HEK293T (cell line): ENCODE data around the gene NET1.
"Not testable (repeated sequence)": the region's sequence is repeated elsewhere in the genome, so short reads cannot be mapped to it uniquely, and the experiment has no call there.

ENCODE experiments used
- BHLHE40 ChIP-seq: fragments of 450-650 bp; IDR thresholded peaks from 2 replicates; pipeline ENCODE4 v1.6.1; 2016; ENCODE audit warnings: mild to moderate bottlenecking, moderate library complexity, borderline replicate concordance
- ELF4 ChIP-seq: fragments of 450-650 bp; IDR thresholded peaks from 2 replicates; pipeline ENCODE4 v1.6.1; 2017; ENCODE audit warnings: antibody characterized with exemption
- FOXA1 ChIP-seq: fragments of 450-650 bp; IDR thresholded peaks from 2 replicates; pipeline ENCODE4 v1.6.1; 2016; ENCODE audit warnings: mild to moderate bottlenecking
- FOXK2 ChIP-seq: fragments of 450-650 bp; IDR thresholded peaks from 2 replicates; pipeline ENCODE4 v1.6.1; 2016; ENCODE audit warnings: mild to moderate bottlenecking
- SP1 ChIP-seq: fragments of 450-650 bp; IDR thresholded peaks from 2 replicates; pipeline ENCODE4 v1.6.1; 2017
- SUZ12 ChIP-seq: fragments of 450-650 bp; IDR thresholded peaks from 2 replicates; pipeline ENCODE4 v1.6.1; 2016; ENCODE audit warnings: mild to moderate bottlenecking
- ZNF384 ChIP-seq: fragments of 450-650 bp; IDR thresholded peaks from 2 replicates; pipeline ENCODE4 v1.6.1; 2016
- TF ChIP-seq, protein P1 (sequence below): fragments of 450-650 bp; IDR thresholded peaks from 2 replicates; pipeline ENCODE4 v1.6.1; 2016

GRCh38 chr10:5475088-5475487, 62.7 kb downstream of the NET1 start:
- TF ChIP-seq SP1, BHLHE40, SUZ12, ELF4, ZNF384, FOXA1, FOXK2: not testable (repeated sequence)
- TF ChIP-seq, protein P1, sequence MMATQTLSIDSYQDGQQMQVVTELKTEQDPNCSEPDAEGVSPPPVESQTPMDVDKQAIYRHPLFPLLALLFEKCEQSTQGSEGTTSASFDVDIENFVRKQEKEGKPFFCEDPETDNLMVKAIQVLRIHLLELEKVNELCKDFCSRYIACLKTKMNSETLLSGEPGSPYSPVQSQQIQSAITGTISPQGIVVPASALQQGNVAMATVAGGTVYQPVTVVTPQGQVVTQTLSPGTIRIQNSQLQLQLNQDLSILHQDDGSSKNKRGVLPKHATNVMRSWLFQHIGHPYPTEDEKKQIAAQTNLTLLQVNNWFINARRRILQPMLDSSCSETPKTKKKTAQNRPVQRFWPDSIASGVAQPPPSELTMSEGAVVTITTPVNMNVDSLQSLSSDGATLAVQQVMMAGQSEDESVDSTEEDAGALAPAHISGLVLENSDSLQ, result not testable (repeated sequence)
